HEK293 (cell line): Measurements from ENCODE around the gene FIBCD1.

Experiments used
- CTCF ChIA-PET: fragments of 350-600 bp; formaldehyde crosslinking; extraction: SDS; loops from one replicate; lab custom pipeline; 2021; ENCODE audit warnings: antibody characterized with exemption; lab: Yijun Ruan, JAX
- POLR2A ChIA-PET: fragments of 300-600 bp; formaldehyde crosslinking; extraction: SDS; loops from one replicate; lab custom pipeline; 2020; ENCODE audit warnings: antibody characterized with exemption, inconsistent platforms; lab: Yijun Ruan, JAX
- H3K27ac ChIP-seq: fragments of 200-500 bp; sonication (Bioruptor generic); 2 replicates; pipeline ENCODE4 v1.5.1; 2014; ENCODE audit warnings: low read depth, low read length, control low read depth, inconsistent platforms; ENCODE audit errors: extremely low read depth
- H3K36me3 ChIP-seq, 2 experiments: fragments of 200-500 bp in 1 of 2; sonication (Bioruptor generic) in 1 of 2; 1 replicate in 1 of 2; 2 replicates in 1 of 2; pipeline ENCODE4 v1.5.1; 2014 to 2017; ENCODE audit warnings: inconsistent platforms in 2 of 2, low read length in 2 of 2; ENCODE audit not compliant: control insufficient read depth in 2 of 2, insufficient read depth in 1 of 2
- H3K4me1 ChIP-seq: fragments of 200-500 bp; sonication (Bioruptor generic); 2 replicates; pipeline ENCODE4 v1.5.1; 2014; ENCODE audit warnings: mild to moderate bottlenecking, low read length, inconsistent platforms; ENCODE audit not compliant: control insufficient read depth, insufficient read depth
- H3K4me3 ChIP-seq: 2 replicates; pipeline ENCODE4 v1.5.1; 2011; ENCODE audit warnings: low read depth, mild to moderate bottlenecking, control low read depth, low read length, moderate library complexity
- H3K9me3 ChIP-seq: fragments of 200-500 bp; sonication (Bioruptor generic); 2 replicates; pipeline ENCODE4 v1.5.1; 2014; ENCODE audit warnings: low read depth, low read length, inconsistent platforms; ENCODE audit not compliant: control insufficient read depth, insufficient read depth
- EGR2 ChIP-seq: fragments of 450-650 bp; formaldehyde crosslinking; IDR thresholded peaks from 2 replicates; pipeline ENCODE4 v1.5.1; 2016; ENCODE audit warnings: low read depth, missing biosample characterization, missing genetic modification characterization
- HOXD13 ChIP-seq: sonication (generic); formaldehyde crosslinking; IDR thresholded peaks from 2 replicates; pipeline ENCODE4 v1.8.0; 2022; ENCODE audit warnings: missing genetic modification reagents, borderline replicate concordance
- IKZF3 ChIP-seq: fragments of 450-650 bp; IDR thresholded peaks from 2 replicates; pipeline ENCODE4 v1.5.0; 2018; ENCODE audit warnings: missing biosample characterization, mild to moderate bottlenecking, missing genetic modification characterization, moderate library complexity
- KLF7 ChIP-seq: fragments of 450-650 bp; formaldehyde crosslinking; IDR thresholded peaks from 2 replicates; pipeline ENCODE4 v1.5.1; 2016; ENCODE audit warnings: missing biosample characterization, missing genetic modification characterization, borderline replicate concordance
- RBAK ChIP-seq: fragments of 450-650 bp; formaldehyde crosslinking; IDR thresholded peaks from 2 replicates; pipeline ENCODE4 v1.5.1; 2016; ENCODE audit warnings: missing biosample characterization, missing genetic modification characterization
- SCRT1 ChIP-seq: fragments of 450-650 bp; formaldehyde crosslinking; IDR thresholded peaks from 2 replicates; pipeline ENCODE4 v1.5.1; 2016; ENCODE audit warnings: missing biosample characterization, missing genetic modification characterization, borderline replicate concordance
- SCRT2 ChIP-seq: fragments of 450-650 bp; formaldehyde crosslinking; IDR thresholded peaks from 2 replicates; pipeline ENCODE4 v1.5.1; 2016; ENCODE audit warnings: missing biosample characterization, missing genetic modification characterization
- YY2 ChIP-seq: fragments of 450-650 bp; formaldehyde crosslinking; IDR thresholded peaks from 2 replicates; pipeline ENCODE4 v1.5.1; 2016; ENCODE audit warnings: missing biosample characterization, missing genetic modification characterization
- ZFHX2 ChIP-seq: fragments of 450-650 bp; formaldehyde crosslinking; conservative IDR thresholded peaks from 2 replicates; pipeline ENCODE4 v1.5.1; 2016; ENCODE audit warnings: missing biosample characterization, missing genetic modification characterization
- ZNF174 ChIP-seq: fragments of 450-650 bp; formaldehyde crosslinking; IDR thresholded peaks from 2 replicates; pipeline ENCODE4 v1.5.0; 2017; ENCODE audit warnings: missing biosample characterization, mild to moderate bottlenecking, missing genetic modification characterization
- ZNF175 ChIP-seq: fragments of 450-650 bp; formaldehyde crosslinking; IDR thresholded peaks from 2 replicates; pipeline ENCODE4 v1.5.1; 2016; ENCODE audit warnings: missing biosample characterization, missing genetic modification characterization
- ZNF266 ChIP-seq: fragments of 450-650 bp; formaldehyde crosslinking; IDR thresholded peaks from 2 replicates; pipeline ENCODE4 v1.5.1; 2016; ENCODE audit warnings: missing biosample characterization, missing genetic modification characterization, low read depth
- ZNF292 ChIP-seq: fragments of 450-650 bp; formaldehyde crosslinking; IDR thresholded peaks from 2 replicates; pipeline ENCODE4 v1.5.1; 2016; ENCODE audit warnings: low read depth, missing biosample characterization, missing genetic modification characterization, borderline replicate concordance
- ZNF324 ChIP-seq: fragments of 450-650 bp; formaldehyde crosslinking; IDR thresholded peaks from 2 replicates; pipeline ENCODE4 v1.5.1; 2016; ENCODE audit warnings: missing biosample characterization, missing genetic modification characterization
- ZNF596 ChIP-seq: fragments of 450-650 bp; IDR thresholded peaks from 2 replicates; pipeline ENCODE4 v1.5.0; 2018; ENCODE audit warnings: missing biosample characterization, mild to moderate bottlenecking, missing genetic modification characterization, moderate library complexity
- ZNF600 ChIP-seq: fragments of 450-650 bp; formaldehyde crosslinking; IDR thresholded peaks from 2 replicates; pipeline ENCODE4 v1.5.1; 2016; ENCODE audit warnings: missing biosample characterization, missing genetic modification characterization
- ZNF623 ChIP-seq: fragments of 450-650 bp; formaldehyde crosslinking; IDR thresholded peaks from 2 replicates; pipeline ENCODE4 v1.5.1; 2016; ENCODE audit warnings: missing biosample characterization, missing genetic modification characterization
- ZNF677 ChIP-seq: fragments of 450-650 bp; IDR thresholded peaks from 2 replicates; pipeline ENCODE4 v1.5.0; 2018; ENCODE audit warnings: missing biosample characterization, mild to moderate bottlenecking, missing genetic modification characterization, moderate library complexity
- ZNF791 ChIP-seq: fragments of 450-650 bp; formaldehyde crosslinking; IDR thresholded peaks from 2 replicates; pipeline ENCODE4 v1.5.1; 2016; ENCODE audit warnings: missing biosample characterization, missing genetic modification characterization
- TF ChIP-seq, protein P1 (sequence below): fragments of 450-650 bp; formaldehyde crosslinking; IDR thresholded peaks from 2 replicates; pipeline ENCODE4 v1.5.1; 2016; ENCODE audit warnings: missing biosample characterization, missing genetic modification characterization
- TF ChIP-seq, protein P2 (sequence below): fragments of 450-650 bp; formaldehyde crosslinking; IDR thresholded peaks from 2 replicates; pipeline ENCODE4 v1.5.1; 2016; ENCODE audit warnings: missing biosample characterization, missing genetic modification characterization

The FIBCD1 gene

DNA sequence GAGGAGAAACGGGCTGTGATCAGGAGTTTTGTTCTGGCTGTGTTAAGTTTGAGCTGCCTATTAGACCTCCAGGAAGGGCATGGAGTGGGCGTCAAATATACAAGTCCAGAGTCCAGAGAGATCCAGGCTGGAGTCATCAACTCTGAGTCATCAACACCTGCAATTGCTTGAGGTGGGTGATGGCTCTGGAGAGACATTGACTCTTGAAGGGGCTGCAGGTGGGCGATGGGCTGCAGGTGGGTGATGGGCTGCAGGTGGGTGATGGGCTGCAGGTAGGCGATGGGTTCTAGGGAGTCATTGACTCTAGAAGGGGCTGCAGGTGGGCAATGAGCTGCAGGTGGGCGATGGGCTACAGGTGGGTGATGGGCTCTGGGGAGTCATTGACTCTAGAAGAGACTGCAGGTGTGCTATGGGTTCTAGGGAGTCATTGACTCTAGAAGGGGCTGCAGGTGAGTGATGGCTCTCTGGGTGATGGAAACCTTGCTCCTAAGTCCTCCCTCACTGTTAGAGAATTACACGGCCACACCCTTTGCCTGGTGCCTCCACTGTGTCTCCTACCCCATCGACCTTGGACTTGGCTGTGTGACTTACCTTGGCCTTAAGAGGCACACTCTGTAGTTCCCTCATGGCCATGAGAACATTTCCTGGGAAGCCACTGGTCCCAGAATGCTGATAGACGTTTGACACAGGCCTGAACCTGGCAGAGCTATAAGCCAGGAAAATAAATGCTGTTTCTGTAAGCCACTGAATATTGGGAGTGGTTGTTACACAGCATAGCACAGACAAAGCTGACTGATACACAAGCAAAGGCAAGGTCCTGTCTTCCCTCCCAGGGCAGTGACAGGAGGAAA is 10.4 kb upstream of the FIBCD1 start:
- Histone ChIP-seq H3K4me3 (no peak overlapping the region), H3K9me3 (no peaks in the 10 kb centered on the region), H3K4me1 (no peaks in the 10 kb centered on the region), H3K27ac (no peak overlapping the region), H3K36me3 (no peaks in the 10 kb centered on the region)
- ChIA-PET POLR2A (interaction anchor here (0.6 kb wide), 1 partner anchor 1817 kb away, joined by 3 read pairs; no protein-coding TSS in a partner anchor), CTCF (interaction anchor here (0.8 to 2.0 kb wide), 4 partner anchors 79 to 178 kb away, joined by 4 to 5 read pairs (median 4); no protein-coding TSS in a partner anchor)
- TF ChIP-seq ZNF324 (tag by site-specific recombination): no peak
- TF ChIP-seq ZNF596 (tag by site-specific recombination): no peak
- peak; percentile 90 for TF ChIP-seq EGR2
- TF ChIP-seq YY2 (tag by site-specific recombination): no peak
- no peak for TF ChIP-seq IKZF3
- TF ChIP-seq RBAK (tag by site-specific recombination): peak; percentile 97
- no peak for TF ChIP-seq ZNF600
- TF ChIP-seq SCRT2 (tag by site-specific recombination): peak; percentile 57
- TF ChIP-seq SCRT1 (tag by site-specific recombination): peak; percentile 83
- peak; percentile 84 for TF ChIP-seq ZFHX2
- TF ChIP-seq ZNF677 (tag by site-specific recombination): no peak
- TF ChIP-seq ZNF292: no peak
- TF ChIP-seq, protein P1, sequence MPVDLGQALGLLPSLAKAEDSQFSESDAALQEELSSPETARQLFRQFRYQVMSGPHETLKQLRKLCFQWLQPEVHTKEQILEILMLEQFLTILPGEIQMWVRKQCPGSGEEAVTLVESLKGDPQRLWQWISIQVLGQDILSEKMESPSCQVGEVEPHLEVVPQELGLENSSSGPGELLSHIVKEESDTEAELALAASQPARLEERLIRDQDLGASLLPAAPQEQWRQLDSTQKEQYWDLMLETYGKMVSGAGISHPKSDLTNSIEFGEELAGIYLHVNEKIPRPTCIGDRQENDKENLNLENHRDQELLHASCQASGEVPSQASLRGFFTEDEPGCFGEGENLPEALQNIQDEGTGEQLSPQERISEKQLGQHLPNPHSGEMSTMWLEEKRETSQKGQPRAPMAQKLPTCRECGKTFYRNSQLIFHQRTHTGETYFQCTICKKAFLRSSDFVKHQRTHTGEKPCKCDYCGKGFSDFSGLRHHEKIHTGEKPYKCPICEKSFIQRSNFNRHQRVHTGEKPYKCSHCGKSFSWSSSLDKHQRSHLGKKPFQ: no peak
- no peak for TF ChIP-seq ZNF791 (tag by site-specific recombination)
- no peak for TF ChIP-seq ZNF174 (tag by site-specific recombination)
- no peak for TF ChIP-seq ZNF175 (tag by site-specific recombination)
- TF ChIP-seq ZNF266 (tag by site-specific recombination): no peak
- TF ChIP-seq HOXD13 (CRISPR knock-in tag): no peak
- TF ChIP-seq, protein P2, sequence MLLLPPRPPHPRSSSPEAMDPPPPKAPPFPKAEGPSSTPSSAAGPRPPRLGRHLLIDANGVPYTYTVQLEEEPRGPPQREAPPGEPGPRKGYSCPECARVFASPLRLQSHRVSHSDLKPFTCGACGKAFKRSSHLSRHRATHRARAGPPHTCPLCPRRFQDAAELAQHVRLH (tag by site-specific recombination): no peak

DNA sequence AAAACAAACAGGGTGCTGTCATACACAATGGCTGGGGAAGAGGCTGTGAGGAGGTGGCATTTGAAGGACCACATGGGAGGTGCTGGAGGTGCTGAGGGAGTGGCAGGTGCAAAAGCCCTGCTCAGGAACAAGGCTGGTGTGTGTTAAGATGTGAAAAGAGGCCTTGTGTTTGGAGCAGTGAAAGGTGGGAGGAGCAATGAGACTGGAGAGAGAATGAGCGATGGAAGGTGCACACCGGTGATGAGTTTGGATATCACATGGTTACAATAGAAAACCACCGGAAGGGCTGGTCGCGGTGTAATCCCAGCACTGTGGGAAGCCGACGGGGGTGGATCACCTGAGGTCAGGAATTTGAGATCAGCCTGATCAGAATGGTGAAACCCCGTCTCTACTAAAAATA is 9.2 kb upstream of the FIBCD1 start:
- no peak overlapping the region for H3K4me3 ChIP-seq
- no peak overlapping the region for H3K27ac ChIP-seq
- H3K9me3 ChIP-seq: no peaks in the 10 kb centered on the region
- no peaks in the 10 kb centered on the region for H3K4me1 ChIP-seq
- H3K36me3 ChIP-seq: no peaks in the 10 kb centered on the region
- POLR2A ChIA-PET: interaction anchor here (0.6 to 0.7 kb wide), 2 partner anchors 22 to 1818 kb away, joined by 3 to 6 read pairs; no protein-coding TSS in a partner anchor
- TF ChIP-seq KLF7 (tag by site-specific recombination): no peak
- TF ChIP-seq EGR2: peak; percentile 31; the same call in 1 of the 2 replicates
- TF ChIP-seq ZNF623 (tag by site-specific recombination): peak; percentile 66
- TF ChIP-seq, all 188 proteins: peak for 2
- CTCF ChIA-PET: interaction anchor here (0.8 to 1.0 kb wide), 2 partner anchors 78 to 177 kb away, joined by 5 read pairs; no protein-coding TSS in a partner anchor
